Astrocyte (in vitro differentiated cells and primary cell): ENCODE data around the gene NUP107.

Experiments
- EZH2 ChIP-seq: IDR thresholded peaks from 2 replicates; pipeline ENCODE4 v1.6.1; 2012; ENCODE audit warnings: mild to moderate bottlenecking, low read length, inconsistent platforms; ENCODE audit not compliant: insufficient read depth
- TF ChIP-seq, protein P1 (sequence below): IDR thresholded peaks from 2 replicates; pipeline ENCODE4 v1.5.1; 2011; ENCODE audit warnings: low read depth, mild to moderate bottlenecking, inconsistent platforms, low read length, moderate library complexity; ENCODE audit not compliant: insufficient read depth

GRCh38 chr12:68793436-68793835 lies 106.7 kb downstream of the NUP107 start:
- TF ChIP-seq, protein P1, sequence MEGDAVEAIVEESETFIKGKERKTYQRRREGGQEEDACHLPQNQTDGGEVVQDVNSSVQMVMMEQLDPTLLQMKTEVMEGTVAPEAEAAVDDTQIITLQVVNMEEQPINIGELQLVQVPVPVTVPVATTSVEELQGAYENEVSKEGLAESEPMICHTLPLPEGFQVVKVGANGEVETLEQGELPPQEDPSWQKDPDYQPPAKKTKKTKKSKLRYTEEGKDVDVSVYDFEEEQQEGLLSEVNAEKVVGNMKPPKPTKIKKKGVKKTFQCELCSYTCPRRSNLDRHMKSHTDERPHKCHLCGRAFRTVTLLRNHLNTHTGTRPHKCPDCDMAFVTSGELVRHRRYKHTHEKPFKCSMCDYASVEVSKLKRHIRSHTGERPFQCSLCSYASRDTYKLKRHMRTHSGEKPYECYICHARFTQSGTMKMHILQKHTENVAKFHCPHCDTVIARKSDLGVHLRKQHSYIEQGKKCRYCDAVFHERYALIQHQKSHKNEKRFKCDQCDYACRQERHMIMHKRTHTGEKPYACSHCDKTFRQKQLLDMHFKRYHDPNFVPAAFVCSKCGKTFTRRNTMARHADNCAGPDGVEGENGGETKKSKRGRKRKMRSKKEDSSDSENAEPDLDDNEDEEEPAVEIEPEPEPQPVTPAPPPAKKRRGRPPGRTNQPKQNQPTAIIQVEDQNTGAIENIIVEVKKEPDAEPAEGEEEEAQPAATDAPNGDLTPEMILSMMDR, result no peak
- TF ChIP-seq EZH2, result no peak
